Liver (tissue), 9 donors: ENCODE measurements around the gene XYLT1. TPM values are rescaled to one million over a fixed set of nuclear protein-coding genes. Genes with fewer than 3 reads are reported as not detected.

Experiments used
- DNase-seq: peaks from one replicate; pipeline ENCODE4 v3.0.0-alpha.2; 2017; ENCODE audit warnings: low spot score
- H3K27ac ChIP-seq, 2 donors: one replicate each; pipeline ENCODE4 v1.7.0; 2013; ENCODE audit warnings: inconsistent platforms in 2 of 2, low read length in 2 of 2, control low read depth in 1 of 2, low read depth in 1 of 2, mild to moderate bottlenecking in 1 of 2
- H3K27me3 ChIP-seq, 4 donors: one replicate each; pipeline versions ENCODE4 v1.6.1 to v1.7.0; 2013; ENCODE audit warnings: low read length in 3 of 4, inconsistent platforms in 1 of 4, mild to moderate bottlenecking in 1 of 4, moderate library complexity in 1 of 4; ENCODE audit not compliant: control insufficient read depth in 4 of 4, insufficient read depth in 4 of 4
- H3K36me3 ChIP-seq, 4 donors: one replicate each; pipeline versions ENCODE4 v1.6.1 to v1.7.0; 2013; ENCODE audit warnings: low read length in 3 of 4, mild to moderate bottlenecking in 3 of 4, low read depth in 1 of 4, moderate library complexity in 1 of 4; ENCODE audit not compliant: control insufficient read depth in 4 of 4, insufficient read depth in 3 of 4
- H3K4me1 ChIP-seq, 4 donors: one replicate each; pipeline versions ENCODE4 v1.6.1 to v1.7.0; 2013; ENCODE audit warnings: low read length in 3 of 4, mild to moderate bottlenecking in 3 of 4, moderate library complexity in 1 of 4; ENCODE audit not compliant: control insufficient read depth in 4 of 4, insufficient read depth in 4 of 4
- H3K4me3 ChIP-seq, 3 donors: one replicate each; pipeline versions ENCODE4 v1.6.1 to v1.7.0; 2013; ENCODE audit warnings: low read length in 3 of 3, control low read depth in 1 of 3, low read depth in 1 of 3, mild to moderate bottlenecking in 1 of 3
- H3K9ac ChIP-seq, 2 donors: one replicate each; pipeline ENCODE4 v1.7.0; 2013; ENCODE audit warnings: low read length in 2 of 2, mild to moderate bottlenecking in 2 of 2, moderate library complexity in 2 of 2, control low read depth in 1 of 2, low read depth in 1 of 2
- H3K9me3 ChIP-seq, 4 donors: one replicate each; pipeline versions ENCODE4 v1.6.1 to v1.7.0; 2013; ENCODE audit warnings: low read length in 3 of 4; ENCODE audit not compliant: control insufficient read depth in 4 of 4
- ATF3 ChIP-seq: IDR thresholded peaks from 2 replicates; pipeline ENCODE4 v1.6.1; 2016; ENCODE audit warnings: antibody characterized with exemption
- CTCF ChIP-seq: fragments of 150-350 bp; IDR thresholded peaks from 2 replicates; pipeline ENCODE4 v1.5.1; 2017; ENCODE audit warnings: improper control_type of control experiment, low read depth, low read length; ENCODE audit not compliant: missing input control
- EGR1 ChIP-seq, 2 donors: IDR thresholded peaks; 2 replicates each; pipeline ENCODE4 v1.6.1; 2016 to 2018; ENCODE audit warnings: antibody characterized with exemption in 2 of 2, low read depth in 2 of 2
- FOXA1 ChIP-seq: IDR thresholded peaks from 2 replicates; pipeline ENCODE4 v1.6.1; 2016; ENCODE audit warnings: antibody characterized with exemption
- FOXA2 ChIP-seq: IDR thresholded peaks from 2 replicates; pipeline ENCODE4 v1.6.1; 2016; ENCODE audit warnings: antibody characterized with exemption
- GABPA ChIP-seq, 2 donors: IDR thresholded peaks in 1 of 2; conservative IDR thresholded peaks in 1 of 2; 2 replicates each; pipeline ENCODE4 v1.6.1; 2016; ENCODE audit warnings: antibody characterized with exemption in 2 of 2, mild to moderate bottlenecking in 1 of 2, moderate library complexity in 1 of 2
- HNF4A ChIP-seq, 2 donors: conservative IDR thresholded peaks; 2 replicates each; pipeline ENCODE4 v1.6.1; 2016; ENCODE audit warnings: antibody characterized with exemption in 2 of 2, mild to moderate bottlenecking in 2 of 2
- HNF4G ChIP-seq: IDR thresholded peaks from 2 replicates; pipeline ENCODE4 v1.6.1; 2016; ENCODE audit warnings: antibody characterized with exemption
- JUND ChIP-seq, 2 donors: IDR thresholded peaks; 2 replicates each; pipeline ENCODE4 v1.6.1; 2016; ENCODE audit warnings: antibody characterized with exemption in 2 of 2
- MAX ChIP-seq: IDR thresholded peaks from 2 replicates; pipeline ENCODE4 v1.6.1; 2016; ENCODE audit warnings: antibody characterized with exemption
- NR2F2 ChIP-seq: IDR thresholded peaks from 2 replicates; pipeline ENCODE4 v1.6.1; 2016; ENCODE audit warnings: antibody characterized with exemption
- RAD21 ChIP-seq, 2 donors: IDR thresholded peaks; 2 replicates each; pipeline ENCODE4 v1.6.1; 2016; ENCODE audit warnings: antibody characterized with exemption in 2 of 2, mild to moderate bottlenecking in 2 of 2
- REST ChIP-seq: IDR thresholded peaks from 2 replicates; pipeline ENCODE4 v1.6.1; 2016; ENCODE audit warnings: antibody characterized with exemption, mild to moderate bottlenecking
- RXRA ChIP-seq, 2 donors: IDR thresholded peaks; 2 replicates each; pipeline ENCODE4 v1.6.1; 2017 to 2018; ENCODE audit warnings: antibody characterized with exemption in 2 of 2, mild to moderate bottlenecking in 1 of 2
- SP1 ChIP-seq: IDR thresholded peaks from 2 replicates; pipeline ENCODE4 v1.6.1; 2018; ENCODE audit warnings: antibody characterized with exemption, mild to moderate bottlenecking
- TAF1 ChIP-seq: conservative IDR thresholded peaks from 2 replicates; pipeline ENCODE4 v1.6.1; 2016; ENCODE audit warnings: antibody characterized with exemption, mild to moderate bottlenecking
- YY1 ChIP-seq: IDR thresholded peaks from 2 replicates; pipeline ENCODE4 v1.6.1; 2016; ENCODE audit warnings: antibody characterized with exemption, mild to moderate bottlenecking
- ZBTB33 ChIP-seq: IDR thresholded peaks from 2 replicates; pipeline ENCODE4 v1.6.1; 2016; ENCODE audit warnings: antibody characterized with exemption
- WGBS: extraction: QIAGEN DNeasy Blood & Tissue Kit; methylation state at CpG from one replicate; pipeline ENCODE4 v1.1.7; 2013; 5-methylcytosine and 5-hydroxymethylcytosine counted together
- polyA plus RNA-seq, 2 donors: library from polyadenylated mRNA; stranded (reverse) in 1 of 2; unstranded in 1 of 2; fragments of 200-250 nt in 1 of 2; fragments of >200 nt in 1 of 2; fragmentation: Nextera tagmentation in 1 of 2; extraction: Ambion mirVana in 1 of 2; gene quantifications; one replicate each; pipeline versions ENCODE4 v1.2.1 to v1.2.3, GENCODE V29; 2013 to 2015
- total RNA-seq, 2 donors: library from RNA; depleted of rRNA; stranded (reverse); fragments of >200 nt; gene quantifications; one replicate each; pipeline ENCODE4 v1.2.3, GENCODE V29; 2014
- donor health status: healthy.
- donor health status: healthy.
- donor health status: healthy.
- donor health status: healthy.
- donor health status: healthy.

The XYLT1 gene
- total and polyA plus RNA-seq, 4 donors, result 0.25 to 2.3 (median 0.53) TPM

- DNase-seq, result no peak
- H3K27me3 ChIP-seq, result no peaks in the 10 kb centered on the region
- no peak overlapping the region for H3K27ac ChIP-seq
- H3K4me3 ChIP-seq, result no peak overlapping the region
- H3K4me1 ChIP-seq, result no peaks in the 10 kb centered on the region
- no peaks in the 10 kb centered on the region for H3K9me3 ChIP-seq
- H3K36me3 ChIP-seq, result no peaks in the 10 kb centered on the region
- no peak for TF ChIP-seq FOXA1
- TF ChIP-seq ATF3, result no peak
- TF ChIP-seq EGR1 (IDR thresholded peaks at IDR 0.05; ENCODE audit: low read depth in 2 of 2), result no peak
- no peak for TF ChIP-seq FOXA2
- no peak for TF ChIP-seq RXRA (IDR thresholded peaks at IDR 0.05)
- no peak for TF ChIP-seq JUND (IDR thresholded peaks at IDR 0.05)
- TF ChIP-seq NR2F2, result no peak
- TF ChIP-seq CTCF, result no peak
- TF ChIP-seq SP1, result no peak
- H3K9ac ChIP-seq, result no peak overlapping the region
- WGBS, result 97% methylated on average over 6 of the region's 6 CpGs
These were observed 238.3 kb downstream of the XYLT1 start for GRCh38 chr16:17232487-17232886.

GRCh38 chr16:17231972-17232371 lies 238.8 kb downstream of the XYLT1 start:
- Histone ChIP-seq H3K4me3 (no peak overlapping the region), H3K27ac (no peak overlapping the region), H3K9me3 (no peaks in the 10 kb centered on the region), H3K9ac (no peak overlapping the region), H3K36me3 (no peaks in the 10 kb centered on the region), H3K4me1 (no peaks in the 10 kb centered on the region), H3K27me3 (no peaks in the 10 kb centered on the region)
- DNase-seq, result no peak
- WGBS, result 94% methylated on average over 5 of the region's 5 CpGs
- TF ChIP-seq ATF3, result no peak
- no peak for TF ChIP-seq FOXA2
- no peak for TF ChIP-seq YY1
- no peak for TF ChIP-seq TAF1
- no peak for TF ChIP-seq REST
- TF ChIP-seq SP1, result no peak
- no peak for TF ChIP-seq JUND (IDR thresholded peaks at IDR 0.05)
- TF ChIP-seq ZBTB33, result no peak
- TF ChIP-seq CTCF, result no peak
- TF ChIP-seq HNF4G, result no peak
- TF ChIP-seq GABPA (IDR thresholded peaks at IDR 0.05 in 1 of 2, conservative IDR thresholded peaks at IDR 0.05 in 1 of 2), result no peak
- TF ChIP-seq RXRA (IDR thresholded peaks at IDR 0.05), result no peak
- TF ChIP-seq FOXA1, result no peak
- no peak for TF ChIP-seq RAD21 (IDR thresholded peaks at IDR 0.05)
- TF ChIP-seq MAX, result no peak
- no peak for TF ChIP-seq HNF4A (conservative IDR thresholded peaks at IDR 0.05)
- no peak for TF ChIP-seq NR2F2
- no peak for TF ChIP-seq EGR1 (IDR thresholded peaks at IDR 0.05; ENCODE audit: low read depth in 2 of 2)
